B cell (primary cell): ENCODE data around the gene PLAAT5.

Experiments used
- EZH2 ChIP-seq: IDR thresholded peaks from 2 replicates; pipeline ENCODE4 v1.6.1; 2012; ENCODE audit warnings: borderline replicate concordance, low read depth, mild to moderate bottlenecking, moderate library complexity, low read length; ENCODE audit not compliant: insufficient read depth, poor library complexity, severe bottlenecking
- TF ChIP-seq, protein P1 (sequence below): fragments of 200-600 bp; IDR thresholded peaks from one replicate; pipeline ENCODE4 v1.8.0; 2022; ENCODE audit warnings: antibody characterized with exemption, mild to moderate bottlenecking

DNA sequence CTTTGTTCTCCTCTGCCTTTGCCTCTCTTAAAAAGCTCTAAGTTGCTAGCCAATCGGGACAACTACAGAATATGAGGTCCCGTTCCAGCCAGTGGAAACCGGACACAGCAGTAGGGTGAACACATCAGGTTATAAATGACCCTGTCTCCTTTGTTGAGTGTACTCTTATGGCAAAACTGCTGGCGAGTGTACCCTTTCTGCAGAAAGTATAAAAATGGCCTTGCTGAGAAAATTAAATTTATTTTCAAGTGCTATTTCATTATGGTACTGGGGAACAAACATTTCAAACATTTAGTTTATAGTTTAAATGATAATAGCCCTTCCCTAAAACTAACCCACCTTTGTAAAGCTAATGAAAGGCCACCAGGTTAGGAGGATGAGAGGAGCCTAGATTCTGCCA is 8.9 kb upstream of the PLAAT5 start:
- TF ChIP-seq, protein P1, sequence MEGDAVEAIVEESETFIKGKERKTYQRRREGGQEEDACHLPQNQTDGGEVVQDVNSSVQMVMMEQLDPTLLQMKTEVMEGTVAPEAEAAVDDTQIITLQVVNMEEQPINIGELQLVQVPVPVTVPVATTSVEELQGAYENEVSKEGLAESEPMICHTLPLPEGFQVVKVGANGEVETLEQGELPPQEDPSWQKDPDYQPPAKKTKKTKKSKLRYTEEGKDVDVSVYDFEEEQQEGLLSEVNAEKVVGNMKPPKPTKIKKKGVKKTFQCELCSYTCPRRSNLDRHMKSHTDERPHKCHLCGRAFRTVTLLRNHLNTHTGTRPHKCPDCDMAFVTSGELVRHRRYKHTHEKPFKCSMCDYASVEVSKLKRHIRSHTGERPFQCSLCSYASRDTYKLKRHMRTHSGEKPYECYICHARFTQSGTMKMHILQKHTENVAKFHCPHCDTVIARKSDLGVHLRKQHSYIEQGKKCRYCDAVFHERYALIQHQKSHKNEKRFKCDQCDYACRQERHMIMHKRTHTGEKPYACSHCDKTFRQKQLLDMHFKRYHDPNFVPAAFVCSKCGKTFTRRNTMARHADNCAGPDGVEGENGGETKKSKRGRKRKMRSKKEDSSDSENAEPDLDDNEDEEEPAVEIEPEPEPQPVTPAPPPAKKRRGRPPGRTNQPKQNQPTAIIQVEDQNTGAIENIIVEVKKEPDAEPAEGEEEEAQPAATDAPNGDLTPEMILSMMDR = no peak
- no peak for TF ChIP-seq EZH2
